Loucy (cell line): ENCODE measurements around the gene ARSI.

Source experiments
- H2AFZ ChIP-seq: fragments of 200-600 bp; sonication (generic); 2 replicates; pipeline ENCODE4 v1.6.0; 2016; ENCODE audit warnings: antibody characterized with exemption, mild to moderate bottlenecking, low read length, moderate library complexity
- H3F3A ChIP-seq: fragments of 200-600 bp; 2 replicates; pipeline ENCODE4 v1.6.0; 2016; ENCODE audit warnings: antibody characterized with exemption, low read depth, mild to moderate bottlenecking
- H3K27me3 ChIP-seq: fragments of 200-600 bp; sonication (generic); 2 replicates; pipeline ENCODE4 v1.6.1; 2014; ENCODE audit warnings: low read length, mild to moderate bottlenecking; ENCODE audit not compliant: insufficient read depth, poor library complexity, severe bottlenecking
- H3K36me3 ChIP-seq: fragments of 200-600 bp; sonication (generic); 2 replicates; pipeline ENCODE4 v1.6.1; 2016; ENCODE audit warnings: low read length; ENCODE audit not compliant: insufficient read depth
- H3K4me1 ChIP-seq: fragments of 200-600 bp; sonication (generic); 2 replicates; pipeline ENCODE4 v1.5.1; 2014; ENCODE audit warnings: low read length, mild to moderate bottlenecking; ENCODE audit not compliant: insufficient read depth, poor library complexity, severe bottlenecking
- H3K4me2 ChIP-seq: fragments of 200-600 bp; sonication (generic); 2 replicates; pipeline ENCODE4 v1.6.0; 2014; ENCODE audit warnings: antibody characterized with exemption, low read length, low read depth, mild to moderate bottlenecking; ENCODE audit not compliant: poor library complexity, severe bottlenecking
- H3K4me3 ChIP-seq: fragments of 200-600 bp; sonication (generic); 2 replicates; pipeline ENCODE4 v1.5.1; 2014; ENCODE audit warnings: low read length, mild to moderate bottlenecking, mixed read lengths; ENCODE audit not compliant: poor library complexity, severe bottlenecking
- H3K79me2 ChIP-seq: fragments of 200-600 bp; sonication (generic); 2 replicates; pipeline ENCODE4 v1.6.1; 2014; ENCODE audit warnings: low read length; ENCODE audit not compliant: insufficient read depth
- H3K9ac ChIP-seq: fragments of 200-600 bp; sonication (generic); 2 replicates; pipeline ENCODE4 v1.6.0; 2014; ENCODE audit warnings: mild to moderate bottlenecking, low read depth, low read length, moderate library complexity; ENCODE audit not compliant: poor library complexity, severe bottlenecking
- H3K9me2 ChIP-seq: fragments of 200-600 bp; sonication (generic); replicated peaks from 2 replicates; pipeline ENCODE4 v1.6.1; 2016; ENCODE audit warnings: low read depth, low read length, mixed read lengths
- H3K9me3 ChIP-seq: fragments of 200-600 bp; sonication (generic); 2 replicates; pipeline ENCODE4 v1.6.1; 2014; ENCODE audit warnings: mild to moderate bottlenecking, antibody characterized with exemption, low read length, low read depth; ENCODE audit not compliant: insufficient read depth
- H4K20me1 ChIP-seq: fragments of 200-600 bp; sonication (generic); 2 replicates; pipeline ENCODE4 v1.6.0; 2014; ENCODE audit warnings: antibody characterized with exemption, low read length, mild to moderate bottlenecking; ENCODE audit not compliant: insufficient read depth, poor library complexity, severe bottlenecking
- CTCF ChIP-seq: fragments of 200-600 bp; sonication (generic); conservative IDR thresholded peaks from 2 replicates; pipeline ENCODE4 v1.5.1; 2014; ENCODE audit warnings: mild to moderate bottlenecking, antibody characterized with exemption, low read length
- EZH2phosphoT487 ChIP-seq: fragments of 200-600 bp; IDR thresholded peaks from 2 replicates; pipeline ENCODE4 v1.6.1; 2018; ENCODE audit warnings: antibody characterized with exemption, mild to moderate bottlenecking, moderate library complexity, borderline replicate concordance

The ARSI gene

GRCh38 chr5:150318613-150319483, 16.1 kb upstream of the ARSI start:
- Histone ChIP-seq H3K4me2 (no peak overlapping the region), H3K4me1 (no peaks in the 10 kb centered on the region), H3F3A (no peaks in the 10 kb centered on the region), H3K4me3 (no peak overlapping the region), H4K20me1 (no peaks in the 10 kb centered on the region), H3K79me2 (no peaks in the 10 kb centered on the region), H3K27me3 (no peaks in the 10 kb centered on the region), H3K9me2 (no peaks in the 10 kb centered on the region), H3K9ac (no peak overlapping the region), H3K36me3 (no peaks in the 10 kb centered on the region), H3K9me3 (no peaks in the 10 kb centered on the region), H2AFZ (no peak overlapping the region)
- TF ChIP-seq EZH2phosphoT487 (no peak), CTCF (no peak)

DNA sequence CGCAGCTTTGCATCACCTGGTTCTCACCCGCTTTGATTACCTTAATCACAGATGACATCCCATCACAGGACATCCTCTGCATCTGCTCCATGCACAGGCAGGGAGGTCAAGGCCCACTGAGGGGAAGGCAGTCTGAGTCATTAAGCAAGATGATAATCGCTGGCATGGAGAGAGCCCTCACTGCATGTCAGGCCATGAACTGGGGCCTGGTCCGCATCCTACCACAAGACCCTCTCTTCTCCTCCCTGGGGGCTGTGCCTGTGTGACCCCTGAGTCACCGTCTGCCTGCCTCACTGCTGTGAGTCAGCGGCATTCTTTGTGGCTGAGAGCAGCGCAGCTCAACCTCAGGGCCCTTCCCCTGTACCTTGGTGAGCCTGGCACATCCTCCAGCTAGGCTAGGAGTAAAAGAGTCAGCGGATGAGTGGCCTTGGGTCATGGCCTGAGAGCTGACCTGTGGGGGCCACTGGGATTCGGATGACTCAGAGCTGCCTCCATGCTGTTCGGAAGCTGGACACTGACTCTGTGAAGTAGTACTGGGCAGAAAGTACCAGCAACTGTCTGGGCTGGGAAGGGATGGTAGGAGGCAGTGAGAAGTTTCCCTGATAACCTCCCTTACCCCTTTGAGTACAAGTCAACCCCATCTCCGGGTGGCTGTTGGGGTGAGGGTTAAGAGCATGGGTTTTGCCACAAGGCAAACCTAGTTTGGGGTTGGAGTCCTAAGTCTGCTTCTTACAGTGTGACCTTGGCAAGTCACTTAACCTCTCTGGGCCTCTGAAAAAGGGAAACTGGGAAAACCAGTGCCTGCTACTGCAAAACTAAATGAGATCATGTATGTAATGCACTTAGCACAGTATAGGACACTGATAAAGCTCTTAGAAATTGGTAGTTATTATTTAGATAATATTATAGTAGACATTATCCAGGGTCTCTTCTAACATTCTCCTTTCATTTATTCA, 14.6 kb upstream of the ARSI start:
- no peak overlapping the region for H2AFZ ChIP-seq
- H3K4me2 ChIP-seq, result no peak overlapping the region
- no peak overlapping the region for H3K9ac ChIP-seq
- no peaks in the 10 kb centered on the region for H4K20me1 ChIP-seq
- H3K79me2 ChIP-seq, result no peaks in the 10 kb centered on the region
- no peak for TF ChIP-seq EZH2phosphoT487
- no peaks in the 10 kb centered on the region for H3K27me3 ChIP-seq
- H3K9me2 ChIP-seq, result no peaks in the 10 kb centered on the region
- no peak overlapping the region for H3K4me3 ChIP-seq
- no peaks in the 10 kb centered on the region for H3F3A ChIP-seq
- no peaks in the 10 kb centered on the region for H3K36me3 ChIP-seq
- no peaks in the 10 kb centered on the region for H3K9me3 ChIP-seq
- no peaks in the 10 kb centered on the region for H3K4me1 ChIP-seq

DNA sequence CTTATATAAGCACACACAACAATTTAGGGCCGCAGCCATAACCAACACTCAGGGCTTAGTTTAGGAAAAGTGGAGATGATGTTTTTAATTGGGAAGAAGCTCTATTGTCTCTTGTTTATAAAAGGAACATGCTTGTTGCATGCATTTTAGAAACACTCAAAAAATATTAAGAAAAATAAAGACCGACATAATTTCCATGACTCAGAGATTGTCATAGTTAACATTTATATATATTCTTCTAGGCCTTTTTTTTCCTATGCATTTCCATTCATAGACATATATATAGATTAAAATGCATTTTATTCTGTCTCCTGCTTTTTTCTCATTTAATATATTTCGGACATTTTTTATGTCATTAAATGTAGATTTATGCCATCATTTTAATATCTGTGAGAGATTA, 13.6 kb upstream of the ARSI start:
- H3K79me2 ChIP-seq, result no peaks in the 10 kb centered on the region
- TF ChIP-seq CTCF, result no peak
- no peak for TF ChIP-seq EZH2phosphoT487
- no peak overlapping the region for H3K9ac ChIP-seq
- H3K36me3 ChIP-seq, result no peaks in the 10 kb centered on the region
- H3K4me2 ChIP-seq, result no peak overlapping the region
- H2AFZ ChIP-seq, result no peak overlapping the region
- H3K9me2 ChIP-seq, result no peaks in the 10 kb centered on the region
- no peaks in the 10 kb centered on the region for H4K20me1 ChIP-seq
- H3F3A ChIP-seq, result no peaks in the 10 kb centered on the region
- no peaks in the 10 kb centered on the region for H3K4me1 ChIP-seq
- H3K27me3 ChIP-seq, result no peaks in the 10 kb centered on the region
- no peaks in the 10 kb centered on the region for H3K9me3 ChIP-seq
- no peak overlapping the region for H3K4me3 ChIP-seq
